Measurements from ENCODE around the gene DIO1. TPM values are rescaled to one million over a fixed set of nuclear protein-coding genes. Genes with fewer than 3 reads are reported as not detected.
A peak's percentile ranks its signal among the peaks of the same experiment; 100 is the strongest.

The DIO1 gene
- total and polyA plus RNA-seq, 9 of the 15 experiments (the other 6 are each of a cell fraction or from before 2014, with no cell fraction given), result not detected

DNA sequence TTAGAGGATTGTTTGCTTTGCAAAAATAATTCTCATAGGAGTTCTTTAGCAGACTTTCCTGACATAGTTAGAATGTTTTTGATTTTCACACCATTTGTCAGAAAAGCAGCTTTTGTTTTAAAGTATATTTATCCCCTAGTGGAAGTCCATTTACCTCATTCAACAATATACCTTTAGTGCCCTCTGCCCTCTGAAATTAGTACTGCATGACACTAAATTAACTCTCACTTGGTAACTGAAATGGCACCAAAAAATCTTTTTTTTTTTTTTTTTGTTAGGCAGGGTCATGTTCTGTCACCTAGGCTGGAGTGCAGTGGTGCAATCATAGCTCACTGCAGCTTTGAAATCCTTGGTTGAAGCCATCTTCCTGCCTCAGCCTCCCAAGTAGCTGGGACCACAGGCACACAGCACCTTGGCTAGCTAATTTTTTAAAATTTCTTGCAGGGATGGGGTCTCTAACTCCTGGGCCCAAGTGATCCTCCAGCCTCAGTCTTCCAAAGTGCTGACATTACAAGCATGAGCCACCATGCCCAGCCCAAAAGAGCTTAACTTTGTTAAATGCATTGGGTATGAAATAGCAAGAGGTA lies 65.8 kb downstream of the DIO1 start (continued):
- TF ChIP-seq, protein P1, sequence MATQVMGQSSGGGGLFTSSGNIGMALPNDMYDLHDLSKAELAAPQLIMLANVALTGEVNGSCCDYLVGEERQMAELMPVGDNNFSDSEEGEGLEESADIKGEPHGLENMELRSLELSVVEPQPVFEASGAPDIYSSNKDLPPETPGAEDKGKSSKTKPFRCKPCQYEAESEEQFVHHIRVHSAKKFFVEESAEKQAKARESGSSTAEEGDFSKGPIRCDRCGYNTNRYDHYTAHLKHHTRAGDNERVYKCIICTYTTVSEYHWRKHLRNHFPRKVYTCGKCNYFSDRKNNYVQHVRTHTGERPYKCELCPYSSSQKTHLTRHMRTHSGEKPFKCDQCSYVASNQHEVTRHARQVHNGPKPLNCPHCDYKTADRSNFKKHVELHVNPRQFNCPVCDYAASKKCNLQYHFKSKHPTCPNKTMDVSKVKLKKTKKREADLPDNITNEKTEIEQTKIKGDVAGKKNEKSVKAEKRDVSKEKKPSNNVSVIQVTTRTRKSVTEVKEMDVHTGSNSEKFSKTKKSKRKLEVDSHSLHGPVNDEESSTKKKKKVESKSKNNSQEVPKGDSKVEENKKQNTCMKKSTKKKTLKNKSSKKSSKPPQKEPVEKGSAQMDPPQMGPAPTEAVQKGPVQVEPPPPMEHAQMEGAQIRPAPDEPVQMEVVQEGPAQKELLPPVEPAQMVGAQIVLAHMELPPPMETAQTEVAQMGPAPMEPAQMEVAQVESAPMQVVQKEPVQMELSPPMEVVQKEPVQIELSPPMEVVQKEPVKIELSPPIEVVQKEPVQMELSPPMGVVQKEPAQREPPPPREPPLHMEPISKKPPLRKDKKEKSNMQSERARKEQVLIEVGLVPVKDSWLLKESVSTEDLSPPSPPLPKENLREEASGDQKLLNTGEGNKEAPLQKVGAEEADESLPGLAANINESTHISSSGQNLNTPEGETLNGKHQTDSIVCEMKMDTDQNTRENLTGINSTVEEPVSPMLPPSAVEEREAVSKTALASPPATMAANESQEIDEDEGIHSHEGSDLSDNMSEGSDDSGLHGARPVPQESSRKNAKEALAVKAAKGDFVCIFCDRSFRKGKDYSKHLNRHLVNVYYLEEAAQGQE (IDR thresholded peaks at IDR 0.05; ENCODE audit: borderline replicate concordance), result peak; percentile 56; the same call in 1 of the 2 replicates
- TF ChIP-seq, protein P1 (CRISPR knock-in tag; IDR thresholded peaks at IDR 0.05; ENCODE audit: low read depth), result no peak
- TF ChIP-seq SREBF1 (IDR thresholded peaks at IDR 0.05; ENCODE audit: borderline replicate concordance, low read depth, low read length), result no peak
- TF ChIP-seq ZC3H11A (IDR thresholded peaks at IDR 0.05; ENCODE audit: low read depth, low read length), result no peak
- TF ChIP-seq ZNF384 (IDR thresholded peaks at IDR 0.05; ENCODE audit: low read depth, low read length), result peak; percentile 52; the same call in 1 of the 2 replicates
- TF ChIP-seq, protein P2, sequence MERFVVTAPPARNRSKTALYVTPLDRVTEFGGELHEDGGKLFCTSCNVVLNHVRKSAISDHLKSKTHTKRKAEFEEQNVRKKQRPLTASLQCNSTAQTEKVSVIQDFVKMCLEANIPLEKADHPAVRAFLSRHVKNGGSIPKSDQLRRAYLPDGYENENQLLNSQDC (CRISPR knock-in tag; IDR thresholded peaks at IDR 0.05), result no peak
- TF ChIP-seq, protein P3, sequence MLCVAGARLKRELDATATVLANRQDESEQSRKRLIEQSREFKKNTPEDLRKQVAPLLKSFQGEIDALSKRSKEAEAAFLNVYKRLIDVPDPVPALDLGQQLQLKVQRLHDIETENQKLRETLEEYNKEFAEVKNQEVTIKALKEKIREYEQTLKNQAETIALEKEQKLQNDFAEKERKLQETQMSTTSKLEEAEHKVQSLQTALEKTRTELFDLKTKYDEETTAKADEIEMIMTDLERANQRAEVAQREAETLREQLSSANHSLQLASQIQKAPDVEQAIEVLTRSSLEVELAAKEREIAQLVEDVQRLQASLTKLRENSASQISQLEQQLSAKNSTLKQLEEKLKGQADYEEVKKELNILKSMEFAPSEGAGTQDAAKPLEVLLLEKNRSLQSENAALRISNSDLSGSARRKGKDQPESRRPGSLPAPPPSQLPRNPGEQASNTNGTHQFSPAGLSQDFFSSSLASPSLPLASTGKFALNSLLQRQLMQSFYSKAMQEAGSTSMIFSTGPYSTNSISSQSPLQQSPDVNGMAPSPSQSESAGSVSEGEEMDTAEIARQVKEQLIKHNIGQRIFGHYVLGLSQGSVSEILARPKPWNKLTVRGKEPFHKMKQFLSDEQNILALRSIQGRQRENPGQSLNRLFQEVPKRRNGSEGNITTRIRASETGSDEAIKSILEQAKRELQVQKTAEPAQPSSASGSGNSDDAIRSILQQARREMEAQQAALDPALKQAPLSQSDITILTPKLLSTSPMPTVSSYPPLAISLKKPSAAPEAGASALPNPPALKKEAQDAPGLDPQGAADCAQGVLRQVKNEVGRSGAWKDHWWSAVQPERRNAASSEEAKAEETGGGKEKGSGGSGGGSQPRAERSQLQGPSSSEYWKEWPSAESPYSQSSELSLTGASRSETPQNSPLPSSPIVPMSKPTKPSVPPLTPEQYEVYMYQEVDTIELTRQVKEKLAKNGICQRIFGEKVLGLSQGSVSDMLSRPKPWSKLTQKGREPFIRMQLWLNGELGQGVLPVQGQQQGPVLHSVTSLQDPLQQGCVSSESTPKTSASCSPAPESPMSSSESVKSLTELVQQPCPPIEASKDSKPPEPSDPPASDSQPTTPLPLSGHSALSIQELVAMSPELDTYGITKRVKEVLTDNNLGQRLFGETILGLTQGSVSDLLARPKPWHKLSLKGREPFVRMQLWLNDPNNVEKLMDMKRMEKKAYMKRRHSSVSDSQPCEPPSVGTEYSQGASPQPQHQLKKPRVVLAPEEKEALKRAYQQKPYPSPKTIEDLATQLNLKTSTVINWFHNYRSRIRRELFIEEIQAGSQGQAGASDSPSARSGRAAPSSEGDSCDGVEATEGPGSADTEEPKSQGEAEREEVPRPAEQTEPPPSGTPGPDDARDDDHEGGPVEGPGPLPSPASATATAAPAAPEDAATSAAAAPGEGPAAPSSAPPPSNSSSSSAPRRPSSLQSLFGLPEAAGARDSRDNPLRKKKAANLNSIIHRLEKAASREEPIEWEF (CRISPR knock-in tag; IDR thresholded peaks at IDR 0.05), result no peak
- TF ChIP-seq PHF20 (IDR thresholded peaks at IDR 0.05; ENCODE audit: partially characterized antibody), result no peak
- TF ChIP-seq RAD21 (CRISPR knock-in tag; conservative IDR thresholded peaks at IDR 0.05 in 1 of 2, IDR thresholded peaks at IDR 0.05 in 1 of 2), result peak; percentile 65 to 83
- no peak for TF ChIP-seq PCBP2 (IDR thresholded peaks at IDR 0.05; ENCODE audit: low read depth, low read length, poor library complexity, severe bottlenecking)
- TF ChIP-seq, protein P4, sequence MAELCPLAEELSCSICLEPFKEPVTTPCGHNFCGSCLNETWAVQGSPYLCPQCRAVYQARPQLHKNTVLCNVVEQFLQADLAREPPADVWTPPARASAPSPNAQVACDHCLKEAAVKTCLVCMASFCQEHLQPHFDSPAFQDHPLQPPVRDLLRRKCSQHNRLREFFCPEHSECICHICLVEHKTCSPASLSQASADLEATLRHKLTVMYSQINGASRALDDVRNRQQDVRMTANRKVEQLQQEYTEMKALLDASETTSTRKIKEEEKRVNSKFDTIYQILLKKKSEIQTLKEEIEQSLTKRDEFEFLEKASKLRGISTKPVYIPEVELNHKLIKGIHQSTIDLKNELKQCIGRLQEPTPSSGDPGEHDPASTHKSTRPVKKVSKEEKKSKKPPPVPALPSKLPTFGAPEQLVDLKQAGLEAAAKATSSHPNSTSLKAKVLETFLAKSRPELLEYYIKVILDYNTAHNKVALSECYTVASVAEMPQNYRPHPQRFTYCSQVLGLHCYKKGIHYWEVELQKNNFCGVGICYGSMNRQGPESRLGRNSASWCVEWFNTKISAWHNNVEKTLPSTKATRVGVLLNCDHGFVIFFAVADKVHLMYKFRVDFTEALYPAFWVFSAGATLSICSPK (IDR thresholded peaks at IDR 0.05; ENCODE audit: borderline replicate concordance), result no peak
